WTC11 (cell line): ENCODE results near the gene RC3H1. TPM values are rescaled to one million over a fixed set of nuclear protein-coding genes. Genes with fewer than 3 reads are reported as not detected.
A peak's percentile ranks its signal among the peaks of the same experiment; 100 is the strongest.

Source experiments
- ATAC-seq: fragments of 200-7000 bp; cut with Tn5 transposase; 2 replicates; pipeline ENCODE4 v1.10.0; 2021; ENCODE audit warnings: mild to moderate bottlenecking, moderate library complexity
- CTCF ChIA-PET: fragments of 300-600 bp; sonication (Branson Sonifier 250); formaldehyde crosslinking; loops from one replicate; lab custom pipeline; 2021; ENCODE audit warnings: antibody characterized with exemption; lab: Charles Lee
- POLR2A ChIA-PET: fragments of 350-600 bp; sonication (Branson Sonifier 250); formaldehyde crosslinking; loops from one replicate; lab custom pipeline; 2021; ENCODE audit warnings: antibody characterized with exemption; lab: Charles Lee
- DNase-seq: peaks from one replicate; pipeline ENCODE4 v3.0.0; 2021; ENCODE audit warnings: low spot score
- H3K27ac Mint-ChIP-seq: 2 replicates; pipeline ENCODE4 v1.8.0; 2021; ENCODE audit warnings: mixed read lengths
- H3K27me3 Mint-ChIP-seq: 2 replicates; pipeline ENCODE4 v1.8.0; 2021; ENCODE audit warnings: low read depth, mild to moderate bottlenecking, moderate library complexity, mixed read lengths
- H3K36me3 Mint-ChIP-seq: 2 replicates; pipeline ENCODE4 v1.8.0; 2021; ENCODE audit warnings: mixed read lengths
- H3K4me1 Mint-ChIP-seq: 2 replicates; pipeline ENCODE4 v1.8.0; 2022; ENCODE audit warnings: mixed read lengths
- H3K4me3 Mint-ChIP-seq: 2 replicates; pipeline ENCODE4 v1.8.0; 2021; ENCODE audit warnings: mild to moderate bottlenecking, moderate library complexity, mixed read lengths
- H3K9me3 Mint-ChIP-seq: 2 replicates; pipeline ENCODE4 v1.8.0; 2021; ENCODE audit warnings: mixed read lengths
- ARID4B ChIP-seq: sonication (generic); formaldehyde crosslinking; IDR thresholded peaks from 2 replicates; pipeline ENCODE4 v1.8.0; 2023; ENCODE audit warnings: missing genetic modification reagents, mild to moderate bottlenecking, borderline replicate concordance
- ATF1 ChIP-seq: sonication (generic); formaldehyde crosslinking; IDR thresholded peaks from 2 replicates; pipeline ENCODE4 v1.8.1; 2023; ENCODE audit warnings: mild to moderate bottlenecking, moderate library complexity, missing genetic modification reagents
- ATF3 ChIP-seq: sonication (generic); formaldehyde crosslinking; conservative IDR thresholded peaks from 2 replicates; pipeline ENCODE4 v1.8.1; 2022; ENCODE audit warnings: mild to moderate bottlenecking, missing genetic modification reagents
- CDX4 ChIP-seq: fragments of 250-450 bp; sonication (Bioruptor Pico); IDR thresholded peaks from 2 replicates; pipeline ENCODE4 v1.9.0; 2021; ENCODE audit warnings: moderate library complexity, mild to moderate bottlenecking, inconsistent platforms, borderline replicate concordance
- HMGA2 ChIP-seq: fragments of 250-450 bp; sonication (Bioruptor Pico); IDR thresholded peaks from 2 replicates; pipeline ENCODE4 v1.4.0; 2021; ENCODE audit warnings: mild to moderate bottlenecking, moderate library complexity
- IRF2 ChIP-seq: sonication (generic); formaldehyde crosslinking; IDR thresholded peaks from 2 replicates; pipeline ENCODE4 v1.8.0; 2022; ENCODE audit warnings: low read depth, missing genetic modification reagents, borderline replicate concordance
- MLX ChIP-seq: sonication (generic); formaldehyde crosslinking; IDR thresholded peaks from 2 replicates; pipeline ENCODE4 v1.8.1; 2023; ENCODE audit warnings: mild to moderate bottlenecking, missing genetic modification reagents, moderate library complexity
- MYBL2 ChIP-seq: sonication (generic); formaldehyde crosslinking; IDR thresholded peaks from 2 replicates; pipeline ENCODE4 v1.8.1; 2023; ENCODE audit warnings: mild to moderate bottlenecking, moderate library complexity, missing genetic modification reagents
- NR2C2 ChIP-seq: sonication (generic); formaldehyde crosslinking; IDR thresholded peaks from 2 replicates; pipeline ENCODE4 v1.8.0; 2022; ENCODE audit warnings: mild to moderate bottlenecking, missing genetic modification reagents
- PRDM15 ChIP-seq: sonication (generic); formaldehyde crosslinking; IDR thresholded peaks from 2 replicates; pipeline ENCODE4 v1.8.0; 2022; ENCODE audit warnings: missing genetic modification reagents
- TEAD4 ChIP-seq: sonication (generic); formaldehyde crosslinking; IDR thresholded peaks from 2 replicates; pipeline ENCODE4 v1.8.0; 2022; ENCODE audit warnings: mild to moderate bottlenecking, missing genetic modification reagents
- TP53 ChIP-seq: sonication (generic); formaldehyde crosslinking; IDR thresholded peaks from 2 replicates; pipeline ENCODE4 v1.8.1; 2023; ENCODE audit warnings: mild to moderate bottlenecking, missing genetic modification reagents
- ZNF121 ChIP-seq: sonication (generic); formaldehyde crosslinking; IDR thresholded peaks from 2 replicates; pipeline ENCODE4 v1.8.0; 2023; ENCODE audit warnings: missing genetic modification reagents
- ZNF263 ChIP-seq: sonication (generic); formaldehyde crosslinking; IDR thresholded peaks from 2 replicates; pipeline ENCODE4 v1.8.1; 2022; ENCODE audit warnings: low read depth, mild to moderate bottlenecking, moderate library complexity, missing genetic modification reagents
- ZNF396 ChIP-seq: fragments of 250-450 bp; sonication (Bioruptor Pico); IDR thresholded peaks from 2 replicates; pipeline ENCODE4 v1.8.0; 2021; ENCODE audit warnings: mild to moderate bottlenecking, moderate library complexity, borderline replicate concordance
- total RNA-seq: library from RNA; stranded (reverse); gene quantifications from 3 replicates; pipeline ENCODE4 v1.2.3, GENCODE V29; 2021
- TF ChIP-seq, protein P1 (sequence below): sonication (generic); formaldehyde crosslinking; IDR thresholded peaks from 2 replicates; pipeline ENCODE4 v1.8.0; 2023; ENCODE audit warnings: missing genetic modification reagents
- TF ChIP-seq, protein P2 (sequence below): sonication (generic); formaldehyde crosslinking; IDR thresholded peaks from 2 replicates; pipeline ENCODE4 v1.8.1; 2023; ENCODE audit warnings: mild to moderate bottlenecking, missing genetic modification reagents, borderline replicate concordance
- TF ChIP-seq, protein P3 (sequence below): sonication (generic); formaldehyde crosslinking; IDR thresholded peaks from 2 replicates; pipeline ENCODE4 v1.8.1; 2023; ENCODE audit warnings: mild to moderate bottlenecking, missing genetic modification reagents

The RC3H1 gene
- total RNA-seq, 1 experiment from 2014 or later = 25.4 TPM

GRCh38 chr1:174003867-174004266 lies 18.3 kb downstream of the RC3H1 start:
- Mint-ChIP-seq H3K27me3 (no peaks in the 10 kb centered on the region), H3K27ac (no peak overlapping the region), H3K9me3 (0 out of 2 replicates have a peak, but pooled peaks cover 7% of the 10 kb centered on the region), H3K4me1 (peaks cover 18% of the 10 kb centered on the region), H3K36me3 (peaks cover 7% of the 10 kb centered on the region), H3K4me3 (no peak overlapping the region)
- no peak for DNase-seq
- ChIA-PET CTCF (no interaction called here), POLR2A (interaction anchor here (0.7 kb wide), 1 partner anchor 654 kb away, joined by 3 read pairs; no protein-coding TSS in a partner anchor)
- no peak for ATAC-seq
- peak; percentile 94 for TF ChIP-seq HMGA2 (CRISPR knock-in tag)
- no peak for TF ChIP-seq TP53
- TF ChIP-seq, protein P1, sequence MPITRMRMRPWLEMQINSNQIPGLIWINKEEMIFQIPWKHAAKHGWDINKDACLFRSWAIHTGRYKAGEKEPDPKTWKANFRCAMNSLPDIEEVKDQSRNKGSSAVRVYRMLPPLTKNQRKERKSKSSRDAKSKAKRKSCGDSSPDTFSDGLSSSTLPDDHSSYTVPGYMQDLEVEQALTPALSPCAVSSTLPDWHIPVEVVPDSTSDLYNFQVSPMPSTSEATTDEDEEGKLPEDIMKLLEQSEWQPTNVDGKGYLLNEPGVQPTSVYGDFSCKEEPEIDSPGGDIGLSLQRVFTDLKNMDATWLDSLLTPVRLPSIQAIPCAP (CRISPR knock-in tag) = no peak

- DNase-seq (no peak), ATAC-seq (no peak; the same call in 1 of the 2 replicates)
- ChIA-PET CTCF (no interaction called here), POLR2A (no interaction called here)
- H3K36me3 Mint-ChIP-seq = no peaks in the 10 kb centered on the region
- H3K4me3 Mint-ChIP-seq = no peak overlapping the region
- H3K27ac Mint-ChIP-seq = no peak overlapping the region
- H3K4me1 Mint-ChIP-seq = peaks cover 18% of the 10 kb centered on the region
- H3K27me3 Mint-ChIP-seq = no peaks in the 10 kb centered on the region
- 0 out of 2 replicates have a peak, but pooled peaks cover 3% of the 10 kb centered on the region for H3K9me3 Mint-ChIP-seq
- TF ChIP-seq ZNF263 (CRISPR knock-in tag) = no peak
- TF ChIP-seq ATF3 (CRISPR knock-in tag) = no peak
- no peak for TF ChIP-seq ZNF121 (CRISPR knock-in tag)
- TF ChIP-seq ATF1 (CRISPR knock-in tag) = no peak
- no peak for TF ChIP-seq IRF2 (CRISPR knock-in tag)
- no peak for TF ChIP-seq CDX4 (CRISPR knock-in tag)
- TF ChIP-seq TEAD4 = no peak
- no peak for TF ChIP-seq ARID4B (CRISPR knock-in tag)
- TF ChIP-seq, protein P2, sequence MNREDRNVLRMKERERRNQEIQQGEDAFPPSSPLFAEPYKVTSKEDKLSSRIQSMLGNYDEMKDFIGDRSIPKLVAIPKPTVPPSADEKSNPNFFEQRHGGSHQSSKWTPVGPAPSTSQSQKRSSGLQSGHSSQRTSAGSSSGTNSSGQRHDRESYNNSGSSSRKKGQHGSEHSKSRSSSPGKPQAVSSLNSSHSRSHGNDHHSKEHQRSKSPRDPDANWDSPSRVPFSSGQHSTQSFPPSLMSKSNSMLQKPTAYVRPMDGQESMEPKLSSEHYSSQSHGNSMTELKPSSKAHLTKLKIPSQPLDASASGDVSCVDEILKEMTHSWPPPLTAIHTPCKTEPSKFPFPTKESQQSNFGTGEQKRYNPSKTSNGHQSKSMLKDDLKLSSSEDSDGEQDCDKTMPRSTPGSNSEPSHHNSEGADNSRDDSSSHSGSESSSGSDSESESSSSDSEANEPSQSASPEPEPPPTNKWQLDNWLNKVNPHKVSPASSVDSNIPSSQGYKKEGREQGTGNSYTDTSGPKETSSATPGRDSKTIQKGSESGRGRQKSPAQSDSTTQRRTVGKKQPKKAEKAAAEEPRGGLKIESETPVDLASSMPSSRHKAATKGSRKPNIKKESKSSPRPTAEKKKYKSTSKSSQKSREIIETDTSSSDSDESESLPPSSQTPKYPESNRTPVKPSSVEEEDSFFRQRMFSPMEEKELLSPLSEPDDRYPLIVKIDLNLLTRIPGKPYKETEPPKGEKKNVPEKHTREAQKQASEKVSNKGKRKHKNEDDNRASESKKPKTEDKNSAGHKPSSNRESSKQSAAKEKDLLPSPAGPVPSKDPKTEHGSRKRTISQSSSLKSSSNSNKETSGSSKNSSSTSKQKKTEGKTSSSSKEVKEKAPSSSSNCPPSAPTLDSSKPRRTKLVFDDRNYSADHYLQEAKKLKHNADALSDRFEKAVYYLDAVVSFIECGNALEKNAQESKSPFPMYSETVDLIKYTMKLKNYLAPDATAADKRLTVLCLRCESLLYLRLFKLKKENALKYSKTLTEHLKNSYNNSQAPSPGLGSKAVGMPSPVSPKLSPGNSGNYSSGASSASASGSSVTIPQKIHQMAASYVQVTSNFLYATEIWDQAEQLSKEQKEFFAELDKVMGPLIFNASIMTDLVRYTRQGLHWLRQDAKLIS (CRISPR knock-in tag) = no peak
- no peak for TF ChIP-seq MLX (CRISPR knock-in tag)
- TF ChIP-seq HMGA2 (CRISPR knock-in tag) = no peak
- TF ChIP-seq ZNF396 (CRISPR knock-in tag) = no peak
- TF ChIP-seq NR2C2 (CRISPR knock-in tag) = no peak
- no peak for TF ChIP-seq MYBL2 (CRISPR knock-in tag)
- TF ChIP-seq PRDM15 (CRISPR knock-in tag) = no peak
- TF ChIP-seq, protein P3, sequence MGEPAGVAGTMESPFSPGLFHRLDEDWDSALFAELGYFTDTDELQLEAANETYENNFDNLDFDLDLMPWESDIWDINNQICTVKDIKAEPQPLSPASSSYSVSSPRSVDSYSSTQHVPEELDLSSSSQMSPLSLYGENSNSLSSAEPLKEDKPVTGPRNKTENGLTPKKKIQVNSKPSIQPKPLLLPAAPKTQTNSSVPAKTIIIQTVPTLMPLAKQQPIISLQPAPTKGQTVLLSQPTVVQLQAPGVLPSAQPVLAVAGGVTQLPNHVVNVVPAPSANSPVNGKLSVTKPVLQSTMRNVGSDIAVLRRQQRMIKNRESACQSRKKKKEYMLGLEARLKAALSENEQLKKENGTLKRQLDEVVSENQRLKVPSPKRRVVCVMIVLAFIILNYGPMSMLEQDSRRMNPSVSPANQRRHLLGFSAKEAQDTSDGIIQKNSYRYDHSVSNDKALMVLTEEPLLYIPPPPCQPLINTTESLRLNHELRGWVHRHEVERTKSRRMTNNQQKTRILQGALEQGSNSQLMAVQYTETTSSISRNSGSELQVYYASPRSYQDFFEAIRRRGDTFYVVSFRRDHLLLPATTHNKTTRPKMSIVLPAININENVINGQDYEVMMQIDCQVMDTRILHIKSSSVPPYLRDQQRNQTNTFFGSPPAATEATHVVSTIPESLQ (CRISPR knock-in tag) = no peak
These were observed 20.6 kb downstream of the RC3H1 start for GRCh38 chr1:174001573-174001972.
